GM18858 (cell line): ENCODE measurements around the gene MTMR12.
A peak's percentile ranks its signal among the peaks of the same experiment; 100 is the strongest.

Source experiments
- ATAC-seq: cut with Tn5 transposase; IDR thresholded peaks from one replicate; pipeline ENCODE4 v1.9.1; 2021; ENCODE audit not compliant: unreplicated experiment

Gene MTMR12

GRCh38 chr5:32276173-32276853 lies 36.4 kb downstream of the MTMR12 start:
- no peak for ATAC-seq

DNA sequence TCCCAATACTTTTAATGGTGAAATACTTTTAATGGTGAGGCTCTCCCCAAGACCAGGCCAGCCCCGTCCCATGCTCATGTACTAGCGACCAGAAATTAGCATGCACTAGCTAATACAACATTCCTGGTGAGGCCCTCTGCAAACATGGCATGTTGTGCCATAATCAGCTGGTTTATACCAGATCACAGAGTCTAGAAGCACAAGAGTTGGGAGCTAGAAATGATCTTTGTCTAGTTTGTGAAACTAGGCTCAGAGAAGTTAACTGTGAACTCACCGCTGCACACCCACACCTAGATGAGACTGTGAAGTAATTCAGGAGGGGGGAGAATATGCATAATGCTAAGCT lies 37.4 kb downstream of the MTMR12 start:
- no peak for ATAC-seq

- no peak for ATAC-seq
Measured at GRCh38 chr5:32274548-32275395, 38.0 kb downstream of the MTMR12 start.

DNA sequence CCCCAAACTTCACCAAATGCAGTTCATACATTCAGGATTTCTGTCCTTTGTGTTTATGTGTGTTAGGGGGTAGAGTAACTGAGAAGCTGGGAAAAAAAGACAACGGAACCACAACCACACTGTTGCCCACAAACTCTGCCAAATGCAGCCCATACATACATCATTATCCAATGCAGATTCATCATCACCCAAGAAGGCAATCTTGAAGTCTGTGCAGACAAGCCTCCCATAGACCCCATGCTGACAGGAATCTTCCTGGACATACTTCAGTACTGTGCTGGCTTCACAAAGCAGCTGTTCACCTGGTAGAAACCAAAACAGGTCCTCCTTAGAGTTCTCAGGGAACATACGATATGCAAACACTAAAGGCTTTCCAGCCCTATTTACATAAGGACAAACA lies 38.9 kb downstream of the MTMR12 start:
- no peak for ATAC-seq

DNA sequence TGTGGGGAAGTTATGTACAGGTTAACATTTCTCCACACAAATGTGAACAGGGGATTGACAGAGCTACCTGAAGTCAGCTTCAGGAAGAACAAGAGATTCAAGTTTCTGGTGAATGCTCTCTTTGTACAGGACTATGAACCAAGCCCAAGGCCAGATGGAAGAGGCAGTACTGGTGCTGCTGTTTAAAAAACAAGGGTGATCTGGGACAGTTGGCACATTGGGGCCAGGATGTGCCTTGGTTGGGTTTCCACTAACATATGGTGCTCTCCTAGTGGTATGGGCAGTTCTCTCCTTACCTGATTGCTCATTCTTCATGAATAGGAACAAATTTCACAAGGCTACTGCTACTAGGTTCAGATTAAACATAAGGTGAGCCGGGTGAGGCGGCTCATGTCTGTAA lies 40.0 kb downstream of the MTMR12 start:
- no peak for ATAC-seq

- ATAC-seq = no peak
Measured at GRCh38 chr5:32270946-32271345, 41.8 kb downstream of the MTMR12 start.

DNA sequence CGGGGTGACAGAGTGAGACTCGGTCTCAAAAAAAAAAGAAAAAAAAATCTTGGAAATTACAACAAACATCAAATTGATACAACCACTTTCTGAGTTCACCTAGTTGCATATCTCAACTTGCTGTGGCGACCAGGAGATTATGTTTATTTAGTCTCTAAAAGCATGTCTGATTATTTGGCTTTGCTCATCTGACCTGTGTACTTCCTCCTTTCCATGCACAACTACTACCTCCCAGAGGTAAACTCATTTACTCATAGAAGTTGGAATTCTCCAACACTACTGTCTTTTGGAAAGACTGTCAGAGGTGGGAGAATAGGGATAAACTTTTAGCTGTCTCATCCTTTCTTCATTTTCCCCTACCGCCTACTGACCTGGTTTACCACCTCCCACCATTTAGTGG lies 42.6 kb downstream of the MTMR12 start:
- no peak for ATAC-seq

DNA sequence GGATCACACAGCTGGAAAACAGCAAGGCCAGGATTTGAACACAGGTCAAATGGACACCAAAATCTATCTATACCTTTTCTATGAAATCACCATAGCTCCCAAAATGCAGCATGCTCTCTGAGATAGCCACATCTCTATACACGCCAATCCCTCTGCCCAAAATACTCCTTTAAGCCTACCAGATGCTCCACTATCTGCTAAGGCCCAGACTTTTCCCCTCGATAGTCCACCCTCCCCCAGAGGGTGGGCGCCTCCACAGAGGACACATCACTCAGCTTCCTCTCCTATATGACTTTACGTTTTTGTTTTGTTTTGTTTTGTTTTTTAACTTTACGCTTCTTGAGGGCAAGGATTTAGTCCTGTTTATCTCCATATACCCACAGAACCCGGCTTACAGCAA lies 46.8 kb downstream of the MTMR12 start:
- no peak for ATAC-seq

DNA sequence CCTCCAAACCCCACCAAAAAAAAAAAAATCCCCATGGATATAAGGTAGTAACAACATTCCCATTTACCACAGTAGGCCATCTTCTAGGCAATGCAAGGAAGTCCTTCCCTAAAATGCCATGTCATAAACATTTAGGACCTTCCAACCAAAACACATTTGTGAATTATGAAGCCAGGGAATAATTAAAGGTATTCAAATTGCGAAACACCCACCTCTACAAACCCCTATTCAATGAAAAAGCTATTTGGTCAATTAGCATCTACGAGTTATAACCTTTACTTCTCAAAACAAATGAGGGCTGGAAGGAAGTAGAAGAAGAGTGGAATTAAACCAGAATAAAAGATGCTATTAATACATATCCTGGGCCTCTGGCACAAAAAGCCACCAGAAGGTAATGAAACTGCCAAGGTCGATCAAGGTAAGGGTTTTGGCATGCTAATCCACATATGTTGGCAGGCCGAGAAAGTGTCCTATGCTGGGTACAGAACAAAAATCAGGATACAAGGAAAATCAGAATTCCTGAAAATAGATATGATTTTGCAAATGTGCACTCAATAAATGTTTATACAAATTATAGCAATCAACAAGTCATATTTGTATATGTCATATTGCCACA lies 47.7 kb downstream of the MTMR12 start:
- no peak for ATAC-seq

DNA sequence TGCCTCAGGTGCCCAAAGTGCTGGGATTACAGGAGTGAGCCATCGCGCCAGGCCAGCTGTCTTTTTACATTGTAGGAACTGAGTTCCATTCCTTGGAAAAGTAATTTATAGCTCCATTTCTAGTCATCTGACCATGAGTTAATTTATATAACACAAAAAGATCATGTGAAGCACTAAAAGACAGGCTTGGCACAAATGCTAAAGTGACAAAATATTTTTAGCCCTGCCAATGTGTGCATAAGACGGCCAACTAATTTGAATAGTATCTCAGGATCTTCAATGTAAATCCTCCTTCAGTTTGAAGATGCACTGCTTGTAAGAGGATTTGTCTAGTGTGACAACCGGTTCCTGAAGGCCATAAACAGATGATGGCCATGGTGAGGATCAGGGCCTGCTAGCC lies 49.1 kb downstream of the MTMR12 start:
- ATAC-seq = no peak

DNA sequence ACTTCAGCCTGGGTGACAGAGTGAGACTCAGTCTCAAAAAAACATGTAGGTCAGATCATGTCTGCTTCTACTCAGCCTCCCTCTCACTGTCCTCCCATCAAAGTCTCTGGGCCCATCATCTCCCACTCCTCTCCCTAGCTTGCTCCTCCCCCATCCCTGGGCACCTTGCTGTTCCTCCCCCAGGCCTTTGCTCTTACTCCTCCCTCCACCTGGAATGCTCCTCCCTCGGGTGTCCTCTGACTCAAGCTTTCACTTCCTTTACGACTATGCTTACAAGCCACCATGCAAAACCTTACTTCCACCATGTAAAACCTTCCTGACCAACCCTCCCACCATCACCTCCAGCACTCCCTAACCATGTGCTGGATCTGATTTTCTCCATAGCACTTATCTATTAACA lies 51.5 kb downstream of the MTMR12 start:
- peak; percentile 93 for ATAC-seq

GRCh38 chr5:32259033-32259432 lies 53.7 kb downstream of the MTMR12 start:
- ATAC-seq = no peak

DNA sequence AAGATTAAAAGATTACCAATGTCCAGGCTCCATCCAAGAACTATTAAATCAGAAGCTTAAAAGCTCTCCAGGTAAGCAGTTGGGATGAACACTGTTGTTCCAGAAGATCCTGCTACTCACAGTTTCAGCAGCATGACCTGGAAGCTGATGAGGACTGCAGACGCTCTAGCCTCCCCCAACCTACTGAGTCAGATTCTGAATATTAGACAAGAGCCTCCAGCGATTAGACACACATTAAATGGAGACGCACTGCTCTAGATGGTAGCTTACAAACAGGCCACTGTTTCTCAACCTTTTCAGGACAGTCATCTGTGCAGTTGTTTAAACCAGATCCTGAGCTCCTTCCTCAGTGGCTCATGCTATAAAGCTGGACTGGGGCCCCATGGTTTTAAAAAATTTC lies 54.3 kb downstream of the MTMR12 start:
- no peak for ATAC-seq

DNA sequence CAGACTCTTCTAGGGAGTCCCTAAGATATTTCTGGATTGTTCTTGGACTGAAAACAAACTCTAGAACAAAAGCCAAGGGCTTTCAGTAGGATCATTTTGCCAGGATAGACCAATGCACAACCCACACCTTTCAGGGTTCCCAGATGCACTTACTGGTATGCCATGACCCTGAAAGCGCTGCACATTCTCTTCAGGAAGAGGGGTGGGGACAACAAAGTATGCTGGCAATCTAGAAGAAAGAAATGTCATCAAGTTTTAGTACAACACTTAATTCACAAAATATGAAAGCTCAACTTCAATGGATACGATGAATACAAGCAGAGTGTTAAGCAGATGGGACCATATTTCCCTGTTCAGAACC lies 57.2 kb downstream of the MTMR12 start:
- no peak for ATAC-seq

DNA sequence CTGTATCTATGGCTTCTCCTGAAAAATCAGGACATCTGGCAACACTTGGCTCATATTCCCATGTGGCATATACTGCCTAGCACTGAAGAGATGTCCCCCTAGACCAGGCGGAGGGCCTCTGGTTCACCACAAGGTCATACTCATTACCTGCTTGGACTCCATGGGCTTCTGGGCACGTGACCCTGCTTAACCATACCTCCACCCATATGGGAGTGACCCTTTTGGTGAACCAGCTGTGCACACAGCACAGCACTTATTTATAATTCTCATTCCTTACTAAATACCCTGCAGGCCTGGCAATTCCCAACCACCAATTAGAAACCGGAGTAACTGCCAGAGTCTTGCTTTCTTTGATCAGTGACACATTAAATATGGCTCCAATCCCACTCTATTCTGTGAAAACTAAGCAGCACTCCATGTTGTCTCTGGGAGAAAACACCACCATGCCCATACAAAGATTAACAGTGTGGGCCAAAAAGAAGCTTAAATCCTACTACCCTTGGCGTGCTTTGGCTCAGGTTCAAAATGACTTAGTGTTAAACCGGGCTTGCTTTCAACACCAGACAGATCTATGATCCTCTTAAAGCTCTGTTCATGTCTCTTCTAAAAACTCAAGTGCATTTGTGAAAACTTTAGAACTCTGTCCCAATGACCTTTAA lies 57.7 kb downstream of the MTMR12 start:
- ATAC-seq = no peak

- ATAC-seq = no peak
Measured at GRCh38 chr5:32251871-32252458, 60.8 kb downstream of the MTMR12 start.

- no peak for ATAC-seq
Measured at GRCh38 chr5:32249668-32250067, 63.1 kb downstream of the MTMR12 start.

DNA sequence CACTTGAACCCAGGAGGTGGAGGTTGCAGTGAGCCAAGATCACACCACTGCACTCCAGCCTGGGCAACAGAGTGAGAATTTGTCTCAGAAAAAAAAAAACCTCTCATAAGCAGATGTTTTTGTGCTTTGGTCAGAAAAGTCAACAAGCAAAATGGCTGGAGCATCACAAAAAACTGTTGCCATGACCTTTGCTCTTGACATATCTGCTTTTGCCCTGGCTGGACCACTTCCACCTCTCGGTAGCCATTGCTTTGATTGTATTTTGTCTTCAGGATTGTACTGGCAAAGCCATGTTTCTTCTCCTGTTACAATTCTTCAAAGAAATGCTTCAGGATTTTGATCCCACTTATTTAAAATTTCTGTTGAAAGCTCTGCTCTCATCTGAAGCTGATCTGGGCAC lies 67.0 kb downstream of the MTMR12 start:
- ATAC-seq = no peak

DNA sequence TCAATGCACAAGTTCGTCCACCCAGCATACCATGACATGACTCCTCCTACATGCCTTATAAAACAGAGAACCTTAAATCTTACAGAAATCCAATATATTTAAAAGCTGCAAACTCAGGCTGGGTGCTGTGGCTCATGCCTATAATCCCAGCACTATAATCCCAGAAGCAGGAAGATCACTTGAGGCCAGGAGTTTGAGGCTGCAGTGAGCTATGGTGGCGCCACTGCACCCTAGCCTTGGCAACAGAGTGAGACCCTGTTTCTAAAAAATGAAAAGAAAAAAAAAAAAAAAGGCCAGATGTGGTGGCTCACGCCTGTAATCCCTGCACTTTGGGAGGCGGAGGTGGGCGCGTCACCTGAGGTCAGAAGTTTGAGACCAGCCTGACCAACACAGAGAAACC lies 68.7 kb downstream of the MTMR12 start:
- ATAC-seq = no peak

DNA sequence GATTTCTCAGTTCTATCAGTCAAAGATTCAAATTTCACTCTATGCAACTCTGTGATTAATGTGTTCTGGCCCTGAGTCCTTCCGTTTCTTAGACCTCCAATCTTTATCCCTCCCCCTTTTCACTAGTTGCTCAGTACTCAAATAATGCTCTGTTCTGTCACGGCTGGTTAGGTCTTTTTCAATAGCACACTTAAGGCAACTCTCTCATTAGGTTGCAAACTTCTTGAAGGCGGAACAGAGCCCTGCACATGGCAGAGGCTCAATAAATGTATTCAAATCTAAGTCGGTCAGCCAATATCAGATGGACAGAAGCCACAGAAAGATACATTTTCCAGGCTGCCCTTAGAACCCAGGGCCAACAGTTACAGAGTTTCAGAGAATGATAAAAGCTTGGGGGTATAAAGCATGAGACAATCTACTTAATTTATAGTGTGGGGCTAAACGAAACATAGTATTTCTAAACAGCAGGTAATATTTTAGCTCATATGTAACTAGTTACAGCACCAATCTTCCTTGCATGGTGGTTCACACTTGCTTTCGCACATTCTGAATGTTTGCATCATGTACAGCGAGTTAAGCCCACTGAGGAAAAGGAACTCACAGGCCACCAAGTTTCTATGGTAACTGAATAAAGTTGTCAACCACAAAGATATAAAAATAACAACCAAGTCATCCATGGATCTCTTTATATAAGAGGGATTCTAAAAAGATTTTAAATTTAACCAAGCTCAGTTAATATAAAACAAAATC lies 71.5 kb downstream of the MTMR12 start:
- ATAC-seq = no peak

DNA sequence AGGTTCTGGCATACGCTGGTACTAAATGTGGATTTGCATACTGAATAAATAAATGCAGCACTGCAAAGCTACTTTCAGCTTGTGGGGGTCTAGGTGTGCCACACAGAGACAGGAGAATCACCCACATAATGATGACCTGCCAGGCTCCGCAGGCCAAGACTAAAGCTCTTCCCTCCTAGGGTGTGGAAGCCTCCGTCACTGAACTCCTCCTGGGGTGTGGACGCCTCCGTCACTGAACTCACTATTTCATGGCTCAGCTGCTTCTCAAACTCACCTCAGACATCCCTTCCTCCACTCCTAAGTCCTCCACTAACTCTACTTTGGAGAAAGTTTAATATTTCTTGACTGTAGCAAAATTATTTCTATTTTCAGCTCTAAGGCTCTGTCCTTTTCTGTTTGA lies 73.4 kb downstream of the MTMR12 start:
- no peak for ATAC-seq
